IPS-NIHi7 (cell line): ENCODE measurements around the gene TCF15.
"Not testable (repeated sequence)": the region's sequence is repeated elsewhere in the genome, so short reads cannot be mapped to it uniquely, and the experiment has no call there.

Experiments used
- DNase-seq: peaks from one replicate; pipeline ENCODE4 v3.0.0; 2012; ENCODE audit warnings: mixed read lengths; ENCODE audit errors: extremely low spot score

TCF15 gene

GRCh38 chr20:582204-582603, 27.9 kb downstream of the TCF15 start:
- DNase-seq = no peak

- DNase-seq = not testable (repeated sequence)
These were observed 31.0 kb downstream of the TCF15 start for GRCh38 chr20:578940-579690.

- peak; percentile 47 for DNase-seq
These were observed 32.8 kb downstream of the TCF15 start for GRCh38 chr20:577167-577791.

- no peak for DNase-seq
These were observed 34.0 kb downstream of the TCF15 start for GRCh38 chr20:576156-576555.

GRCh38 chr20:575230-575629, 34.9 kb downstream of the TCF15 start:
- no peak for DNase-seq

GRCh38 chr20:574297-574942, 35.7 kb downstream of the TCF15 start:
- peak; percentile 39 for DNase-seq

- DNase-seq = no peak
These were observed 36.5 kb downstream of the TCF15 start for GRCh38 chr20:573414-574296.

- no peak for DNase-seq
These were observed 37.4 kb downstream of the TCF15 start for GRCh38 chr20:572727-573126.

GRCh38 chr20:571754-572441, 38.2 kb downstream of the TCF15 start:
- peak; percentile 48 for DNase-seq

- DNase-seq = no peak
These were observed 41.3 kb downstream of the TCF15 start for GRCh38 chr20:568673-569415.

GRCh38 chr20:568097-568652, 41.9 kb downstream of the TCF15 start:
- DNase-seq = no peak

GRCh38 chr20:564192-564591, 45.9 kb downstream of the TCF15 start:
- no peak for DNase-seq

GRCh38 chr20:563187-563586, 46.9 kb downstream of the TCF15 start:
- no peak for DNase-seq

GRCh38 chr20:562232-562897, 47.7 kb downstream of the TCF15 start:
- DNase-seq = no peak

- peak; percentile 85 for DNase-seq
These were observed 48.5 kb downstream of the TCF15 start for GRCh38 chr20:561437-562231.

- no peak for DNase-seq
These were observed 49.4 kb downstream of the TCF15 start for GRCh38 chr20:560680-561079.

GRCh38 chr20:558117-558516, 52.0 kb downstream of the TCF15 start:
- no peak for DNase-seq

- no peak for DNase-seq
These were observed 53.1 kb downstream of the TCF15 start for GRCh38 chr20:556984-557383.

GRCh38 chr20:555976-556385, 54.1 kb downstream of the TCF15 start:
- no peak for DNase-seq
